Suprapubic skin (tissue), 3 donors: Measurements from ENCODE around the gene SPAG16.
"Not testable (repeated sequence)": the region's sequence is repeated elsewhere in the genome, so short reads cannot be mapped to it uniquely, and the experiment has no call there.

Experiments
- EP300 ChIP-seq: sonication (generic); formaldehyde crosslinking; IDR thresholded peaks from one replicate; pipeline ENCODE4 v1.6.1; 2017; ENCODE audit warnings: antibody characterized with exemption
- TF ChIP-seq, protein P1 (sequence below), 2 donors: fragments of 200-600 bp in 1 of 2; fragments of 450-650 bp in 1 of 2; sonication (generic) in 1 of 2; IDR thresholded peaks; one replicate each; pipeline ENCODE4 v1.5.1; 2016 to 2019; ENCODE audit warnings: antibody characterized with exemption in 2 of 2, mild to moderate bottlenecking in 1 of 2, moderate library complexity in 1 of 2

DNA sequence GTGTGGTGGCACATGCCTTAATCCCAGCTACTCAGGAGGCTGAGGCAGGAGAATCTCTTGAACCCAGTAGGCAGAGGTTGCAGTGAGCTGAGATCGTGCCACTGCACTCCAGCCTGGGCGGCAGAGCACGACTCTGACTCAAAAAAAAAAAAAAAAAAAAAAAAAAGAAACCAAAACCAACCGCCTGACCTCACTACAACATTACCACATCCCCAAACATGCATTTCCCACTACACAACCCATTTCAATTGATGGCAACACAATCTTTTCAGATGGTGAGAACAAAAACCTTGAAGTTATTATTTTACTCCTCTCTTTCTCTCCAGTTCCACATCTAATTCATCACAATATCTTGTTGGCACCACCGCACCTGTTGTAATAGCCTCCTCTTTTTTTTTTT is 778.0 kb downstream of the SPAG16 start:
- TF ChIP-seq, protein P1, sequence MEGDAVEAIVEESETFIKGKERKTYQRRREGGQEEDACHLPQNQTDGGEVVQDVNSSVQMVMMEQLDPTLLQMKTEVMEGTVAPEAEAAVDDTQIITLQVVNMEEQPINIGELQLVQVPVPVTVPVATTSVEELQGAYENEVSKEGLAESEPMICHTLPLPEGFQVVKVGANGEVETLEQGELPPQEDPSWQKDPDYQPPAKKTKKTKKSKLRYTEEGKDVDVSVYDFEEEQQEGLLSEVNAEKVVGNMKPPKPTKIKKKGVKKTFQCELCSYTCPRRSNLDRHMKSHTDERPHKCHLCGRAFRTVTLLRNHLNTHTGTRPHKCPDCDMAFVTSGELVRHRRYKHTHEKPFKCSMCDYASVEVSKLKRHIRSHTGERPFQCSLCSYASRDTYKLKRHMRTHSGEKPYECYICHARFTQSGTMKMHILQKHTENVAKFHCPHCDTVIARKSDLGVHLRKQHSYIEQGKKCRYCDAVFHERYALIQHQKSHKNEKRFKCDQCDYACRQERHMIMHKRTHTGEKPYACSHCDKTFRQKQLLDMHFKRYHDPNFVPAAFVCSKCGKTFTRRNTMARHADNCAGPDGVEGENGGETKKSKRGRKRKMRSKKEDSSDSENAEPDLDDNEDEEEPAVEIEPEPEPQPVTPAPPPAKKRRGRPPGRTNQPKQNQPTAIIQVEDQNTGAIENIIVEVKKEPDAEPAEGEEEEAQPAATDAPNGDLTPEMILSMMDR (IDR thresholded peaks at IDR 0.05), result not testable (repeated sequence)
- not testable (repeated sequence) for TF ChIP-seq EP300
